ENCODE measurements around the gene LRP1.

LRP1 gene

GRCh38 chr12:57185906-57186508, 57.7 kb downstream of the LRP1 start:
- H3K4me1 ChIP-seq (ENCODE audit: low read depth, poor library complexity, severe bottlenecking): peaks cover 4% of the 10 kb centered on the region
- no peak overlapping the region for H3K9ac ChIP-seq
- H4K20me1 ChIP-seq (ENCODE audit: insufficient read depth): no peaks in the 10 kb centered on the region
- no peak overlapping the region for H3K27ac ChIP-seq
- H3K27me3 ChIP-seq (ENCODE audit: insufficient read depth, low read depth): peaks cover 11% of the 10 kb centered on the region; the same call in 1 of the 2 replicates
- H3K36me3 ChIP-seq (ENCODE audit: insufficient read depth): no peaks in the 10 kb centered on the region
- no peaks in the 10 kb centered on the region for H3K79me2 ChIP-seq (ENCODE audit: insufficient read depth, low read depth)
- H3K4me2 ChIP-seq: no peak overlapping the region
- no peak overlapping the region for H3K4me3 ChIP-seq (IDR thresholded peaks at IDR 0.05; ENCODE audit: insufficient read depth, low read depth, low read length)
- TF ChIP-seq CTCF (conservative IDR thresholded peaks at IDR 0.05; ENCODE audit: low read depth, low read length): no peak
- no peak overlapping the region for H2AFZ ChIP-seq (ENCODE audit: low read depth)

GRCh38 chr12:57187222-57188089, 59.2 kb downstream of the LRP1 start:
- Histone ChIP-seq H3K79me2 (ENCODE audit: insufficient read depth, low read depth) (no peaks in the 10 kb centered on the region), H3K4me2 (no peak overlapping the region), H3K4me1 (ENCODE audit: low read depth, poor library complexity, severe bottlenecking) (peaks cover 4% of the 10 kb centered on the region), H3K36me3 (ENCODE audit: insufficient read depth) (no peaks in the 10 kb centered on the region), H3K9ac (no peak overlapping the region), H3K27me3 (ENCODE audit: insufficient read depth, low read depth) (peaks cover 12% of the 10 kb centered on the region; the same call in 1 of the 2 replicates), H3K4me3 (IDR thresholded peaks at IDR 0.05; ENCODE audit: insufficient read depth, low read depth, low read length) (no peak overlapping the region), H2AFZ (ENCODE audit: low read depth) (no peak overlapping the region), H4K20me1 (ENCODE audit: insufficient read depth) (no peaks in the 10 kb centered on the region), H3K27ac (no peak overlapping the region)
- no peak for TF ChIP-seq CTCF (conservative IDR thresholded peaks at IDR 0.05; ENCODE audit: low read depth, low read length)

- Histone ChIP-seq H4K20me1 (ENCODE audit: insufficient read depth) (no peaks in the 10 kb centered on the region), H3K9ac (no peak overlapping the region), H3K36me3 (ENCODE audit: insufficient read depth) (no peaks in the 10 kb centered on the region), H3K4me3 (IDR thresholded peaks at IDR 0.05; ENCODE audit: insufficient read depth, low read depth, low read length) (no peak overlapping the region), H3K79me2 (ENCODE audit: insufficient read depth, low read depth) (no peaks in the 10 kb centered on the region), H3K27ac (no peak overlapping the region), H3K27me3 (ENCODE audit: insufficient read depth, low read depth) (peaks cover 18% of the 10 kb centered on the region; the same call in 1 of the 2 replicates), H2AFZ (ENCODE audit: low read depth) (no peak overlapping the region), H3K4me2 (no peak overlapping the region), H3K4me1 (ENCODE audit: low read depth, poor library complexity, severe bottlenecking) (peaks cover 3% of the 10 kb centered on the region)
- TF ChIP-seq CTCF (conservative IDR thresholded peaks at IDR 0.05; ENCODE audit: low read depth, low read length): no peak
Observed at GRCh38 chr12:57188090-57188425, 59.8 kb downstream of the LRP1 start.

- H3K27ac ChIP-seq: no peak overlapping the region
- no peak overlapping the region for H3K4me2 ChIP-seq
- H3K79me2 ChIP-seq (ENCODE audit: insufficient read depth, low read depth): no peaks in the 10 kb centered on the region
- H3K36me3 ChIP-seq (ENCODE audit: insufficient read depth): no peaks in the 10 kb centered on the region
- no peaks in the 10 kb centered on the region for H4K20me1 ChIP-seq (ENCODE audit: insufficient read depth)
- TF ChIP-seq CTCF (conservative IDR thresholded peaks at IDR 0.05; ENCODE audit: low read depth, low read length): no peak
- no peaks in the 10 kb centered on the region for H3K4me1 ChIP-seq (ENCODE audit: low read depth, poor library complexity, severe bottlenecking)
- no peak overlapping the region for H3K9ac ChIP-seq
- no peak overlapping the region for H2AFZ ChIP-seq (ENCODE audit: low read depth)
- peaks cover 36% of the 10 kb centered on the region; the same call in 1 of the 2 replicates for H3K27me3 ChIP-seq (ENCODE audit: insufficient read depth, low read depth)
- no peak overlapping the region for H3K4me3 ChIP-seq (IDR thresholded peaks at IDR 0.05; ENCODE audit: insufficient read depth, low read depth, low read length)
Observed at GRCh38 chr12:57190037-57190436, 61.8 kb downstream of the LRP1 start.
